Activated CD8-positive, alpha-beta memory T cell treated with anti-CD3 and anti-CD28 coated beads for 1 hour (primary cell): ENCODE measurements around the gene GRID1.
"Not testable (repeated sequence)": the region's sequence is repeated elsewhere in the genome, so short reads cannot be mapped to it uniquely, and the experiment has no call there.

ENCODE experiments used
- DNase-seq, 2 donors: peaks; one replicate each; pipeline ENCODE4 v3.0.0-alpha.2; 2020; ENCODE audit warnings: low read depth in 1 of 2; ENCODE audit errors: extremely low read depth in 1 of 2

Gene GRID1

DNA sequence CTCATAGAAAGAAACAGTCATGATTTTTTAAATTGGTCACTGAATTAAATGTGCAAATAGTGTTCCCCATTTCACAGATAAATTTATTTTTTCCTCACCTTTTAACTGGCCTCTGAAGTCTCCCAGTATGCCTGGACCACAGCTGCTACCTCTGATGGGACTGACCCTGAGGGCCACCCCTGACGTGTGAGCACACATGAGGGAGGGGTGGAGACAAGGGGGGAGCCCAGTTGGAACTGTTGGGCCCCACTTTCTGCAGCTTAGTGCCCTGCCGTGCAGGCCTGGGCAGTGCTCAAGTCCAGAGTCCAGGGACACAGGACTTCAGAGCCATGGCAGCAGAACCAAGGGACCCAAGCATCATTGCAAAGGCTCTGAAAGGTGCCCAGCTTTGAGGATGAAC, 243.9 kb downstream of the GRID1 start:
- DNase-seq: no peak

GRCh38 chr10:86121200-86121599, 245.4 kb downstream of the GRID1 start:
- DNase-seq: no peak

DNA sequence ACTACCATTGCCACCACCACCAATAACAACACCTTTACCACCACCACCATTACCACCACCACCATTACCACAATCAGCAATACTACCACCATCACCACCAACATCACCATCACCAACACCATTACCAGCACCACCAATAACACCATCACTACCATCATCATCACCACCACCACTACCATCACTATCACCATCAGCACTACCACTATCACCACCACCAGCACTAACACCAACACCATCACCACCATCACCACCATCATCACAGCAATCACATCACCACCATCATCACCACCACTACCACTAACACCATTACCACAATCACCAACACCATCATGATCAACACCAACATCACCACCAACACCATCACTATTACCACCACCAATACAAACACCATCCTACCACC, 249.5 kb downstream of the GRID1 start:
- no peak for DNase-seq

DNA sequence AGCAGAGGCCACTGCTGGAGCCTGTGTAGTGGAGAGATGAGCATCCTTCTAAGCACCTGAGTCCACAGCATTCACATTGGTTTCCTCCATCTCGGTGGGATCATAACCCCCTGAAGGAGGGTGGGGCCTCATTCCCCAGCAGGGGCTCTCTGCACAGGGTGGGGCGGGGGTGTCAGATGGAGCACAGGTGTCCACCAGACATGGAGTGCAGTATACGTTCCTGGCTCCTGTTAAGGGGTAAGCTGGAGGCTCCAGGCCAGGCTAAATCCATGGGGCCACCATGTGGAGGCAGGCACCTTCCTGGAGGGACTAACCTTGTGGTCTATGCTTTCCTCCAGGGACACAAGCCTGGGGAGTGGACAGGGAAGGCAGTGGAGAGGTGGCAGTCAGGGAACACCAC, 252.6 kb downstream of the GRID1 start:
- no peak for DNase-seq

GRCh38 chr10:86113501-86113900, 253.1 kb downstream of the GRID1 start:
- no peak for DNase-seq

GRCh38 chr10:86113044-86113443, 253.6 kb downstream of the GRID1 start:
- DNase-seq: no peak

DNA sequence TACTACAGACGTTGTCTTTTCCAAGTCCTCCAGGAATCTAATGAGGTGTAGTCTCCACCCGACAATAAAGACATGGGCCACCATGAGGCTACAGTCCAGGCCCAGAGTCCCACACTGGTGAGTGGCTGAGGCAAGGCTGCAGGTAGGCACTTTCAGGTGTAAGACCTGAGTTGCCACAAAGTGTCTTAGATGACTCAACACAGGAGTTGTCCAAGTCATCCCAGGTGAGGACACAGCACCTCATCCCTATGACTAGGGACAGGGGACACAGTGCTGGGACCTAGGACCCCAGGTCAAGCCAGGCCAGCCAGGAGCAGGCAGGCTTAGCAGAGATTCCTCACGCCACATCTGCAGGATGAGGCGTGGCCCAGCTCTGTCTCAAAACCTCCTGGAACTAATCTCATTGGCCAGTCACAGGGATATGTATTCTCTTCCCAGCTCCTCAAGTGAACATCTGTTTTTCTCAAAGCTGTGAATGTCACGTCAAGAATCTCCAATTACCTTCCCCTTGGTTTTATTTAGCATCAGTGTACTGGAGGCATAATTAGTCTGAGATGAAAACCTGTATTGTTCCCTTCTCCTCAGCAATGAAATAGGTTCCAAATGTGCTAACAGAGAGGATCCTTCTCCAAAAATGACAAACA, 254.6 kb downstream of the GRID1 start:
- no peak for DNase-seq

- no peak for DNase-seq
Measured at GRCh38 chr10:86110156-86110786, 256.3 kb downstream of the GRID1 start.

DNA sequence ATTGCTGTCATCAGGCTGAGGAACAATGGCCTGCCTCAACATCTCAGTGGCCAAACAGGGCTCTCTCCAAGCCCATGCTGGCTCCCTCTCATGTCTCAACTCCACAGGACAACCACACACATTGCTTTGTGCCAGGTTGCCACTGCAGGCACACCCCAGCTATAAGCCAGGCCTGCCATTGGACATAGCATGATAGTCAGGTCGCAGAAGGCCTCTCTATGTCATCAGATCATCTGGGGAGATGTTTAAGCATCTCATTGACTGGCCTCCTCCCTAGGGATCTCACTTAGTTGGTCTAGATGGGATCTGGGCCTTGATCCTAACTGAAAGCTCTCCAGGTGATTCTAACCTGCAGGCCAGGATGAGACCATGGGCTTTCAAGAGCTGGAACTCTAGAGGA, 257.2 kb downstream of the GRID1 start:
- DNase-seq: no peak

DNA sequence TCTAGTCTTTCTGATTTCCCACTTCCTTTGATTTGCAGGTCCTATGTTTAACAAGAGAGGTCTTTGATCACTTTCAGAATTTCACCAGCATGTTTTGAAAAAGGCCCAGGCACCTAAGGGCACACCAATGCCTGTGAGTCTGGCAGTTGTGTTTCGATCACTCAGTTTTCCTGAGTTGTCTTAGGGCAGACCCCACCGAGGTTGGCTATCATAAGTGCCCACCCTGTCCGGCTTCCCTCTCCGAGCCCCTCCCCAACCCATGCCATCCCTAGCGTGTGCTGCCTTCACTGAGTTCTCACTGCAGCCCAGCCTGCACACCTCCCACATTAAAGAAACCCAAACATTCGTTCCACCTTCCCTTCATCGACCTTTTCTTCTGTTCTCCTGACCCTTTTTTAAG, 257.9 kb downstream of the GRID1 start:
- no peak for DNase-seq

DNA sequence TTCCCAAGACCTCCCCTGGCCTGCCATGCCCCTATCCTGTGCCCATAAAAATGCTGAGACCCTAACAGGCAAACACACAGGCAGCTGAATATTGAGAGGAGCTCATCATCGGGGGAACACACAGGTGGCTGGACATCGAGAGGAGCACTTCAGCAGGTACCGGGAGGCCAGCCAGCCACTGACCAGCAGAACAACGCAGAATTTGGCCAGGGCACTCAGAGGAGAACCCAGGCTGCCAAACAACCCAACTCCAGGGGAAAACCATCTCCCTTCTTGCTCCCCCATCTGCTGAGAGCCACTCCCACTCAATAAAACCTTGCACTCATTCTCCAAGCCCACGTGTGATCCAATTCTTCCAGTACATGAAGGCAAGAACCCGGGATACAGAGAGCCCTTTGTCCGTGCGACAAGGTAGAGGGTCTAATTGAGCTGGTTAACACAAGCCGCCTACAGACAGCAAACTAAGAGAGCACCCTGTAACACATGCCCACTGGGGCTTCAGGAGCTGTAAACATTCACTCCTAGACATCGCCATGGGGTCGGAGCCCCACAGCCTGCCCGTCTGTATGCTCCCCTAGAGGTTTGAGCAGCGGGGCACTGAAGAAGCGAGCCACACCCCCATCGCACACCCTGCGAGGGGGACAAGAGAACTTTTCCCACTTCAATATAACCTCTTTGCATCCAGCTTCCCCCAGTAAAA, 258.8 kb downstream of the GRID1 start:
- not testable (repeated sequence) for DNase-seq

DNA sequence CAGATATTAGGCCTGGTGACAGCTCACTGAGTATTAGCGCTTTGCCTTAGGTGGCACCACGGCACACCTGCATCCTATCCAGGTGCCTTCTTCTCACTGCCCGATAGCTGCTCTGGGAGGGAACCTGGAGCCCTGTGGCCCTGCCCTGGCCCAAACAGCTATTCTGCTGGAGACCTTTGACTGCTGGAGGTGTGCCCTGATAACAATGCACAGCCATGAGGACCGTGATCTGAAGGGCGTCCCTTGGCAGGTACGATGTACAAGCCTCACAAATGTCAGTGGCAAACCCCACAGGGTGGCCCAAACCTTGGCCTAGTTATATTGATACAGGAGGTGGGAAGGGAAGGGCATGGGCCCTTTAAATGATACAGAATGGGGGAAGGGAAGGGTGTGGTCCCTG, 259.5 kb downstream of the GRID1 start:
- DNase-seq: no peak

DNA sequence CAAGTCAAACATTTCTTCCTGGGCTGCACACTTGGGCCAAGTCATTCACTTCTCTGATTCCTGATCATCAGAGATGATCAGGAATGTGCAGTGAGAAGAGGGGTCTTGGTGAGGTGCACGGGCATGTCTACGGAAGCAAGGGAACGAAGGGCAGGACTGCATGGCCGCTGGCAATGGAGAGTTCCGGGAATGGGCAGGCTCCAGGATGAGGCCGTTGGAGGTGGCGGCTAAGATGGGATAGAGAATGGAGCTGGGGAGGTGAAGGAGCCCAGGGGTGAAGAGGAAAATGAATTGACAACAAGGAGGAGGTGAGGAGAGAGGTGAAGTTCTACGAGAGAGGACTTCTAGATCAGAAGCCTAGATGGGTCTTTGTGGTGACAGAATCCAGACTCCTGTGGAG, 260.0 kb downstream of the GRID1 start:
- DNase-seq: no peak

DNA sequence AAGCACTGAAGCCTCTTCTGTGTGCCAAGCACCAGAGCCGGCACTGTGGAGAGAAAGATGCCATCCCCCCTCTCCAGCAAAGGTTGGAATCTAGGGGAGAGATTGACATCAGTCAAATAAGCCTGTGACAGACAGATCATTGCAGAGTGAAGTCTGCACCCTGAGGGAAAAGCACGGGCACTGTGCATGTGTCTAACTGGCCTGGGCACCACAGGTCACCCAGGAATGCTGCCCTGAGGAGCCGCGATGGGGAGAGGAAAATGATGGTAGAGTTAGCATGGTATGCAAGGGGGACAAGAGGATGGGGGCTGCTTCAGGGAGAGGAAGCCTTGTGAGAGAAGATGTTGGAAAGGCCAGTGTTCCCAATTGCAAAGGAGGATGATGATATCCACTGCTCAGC, 261.0 kb downstream of the GRID1 start:
- DNase-seq: no peak

DNA sequence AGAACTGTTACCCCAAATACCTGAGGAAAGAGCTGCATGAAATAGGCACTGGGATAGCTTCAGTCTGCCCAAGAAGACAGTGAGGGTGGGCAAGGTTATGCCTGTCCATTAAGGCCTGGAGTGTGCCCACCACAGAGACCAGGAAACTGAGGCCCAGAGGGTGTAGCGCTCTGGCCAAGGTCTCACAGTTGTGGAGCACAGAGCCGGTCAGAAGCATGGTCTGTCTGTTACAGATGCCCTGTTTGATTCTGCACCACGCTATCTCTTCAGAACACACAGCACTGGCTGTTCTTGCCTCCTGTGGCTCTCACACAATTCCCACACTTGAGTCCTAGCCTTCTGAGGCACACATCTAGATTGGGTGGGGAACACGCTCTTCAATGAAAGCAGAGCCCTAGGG, 261.4 kb downstream of the GRID1 start:
- DNase-seq: no peak

DNA sequence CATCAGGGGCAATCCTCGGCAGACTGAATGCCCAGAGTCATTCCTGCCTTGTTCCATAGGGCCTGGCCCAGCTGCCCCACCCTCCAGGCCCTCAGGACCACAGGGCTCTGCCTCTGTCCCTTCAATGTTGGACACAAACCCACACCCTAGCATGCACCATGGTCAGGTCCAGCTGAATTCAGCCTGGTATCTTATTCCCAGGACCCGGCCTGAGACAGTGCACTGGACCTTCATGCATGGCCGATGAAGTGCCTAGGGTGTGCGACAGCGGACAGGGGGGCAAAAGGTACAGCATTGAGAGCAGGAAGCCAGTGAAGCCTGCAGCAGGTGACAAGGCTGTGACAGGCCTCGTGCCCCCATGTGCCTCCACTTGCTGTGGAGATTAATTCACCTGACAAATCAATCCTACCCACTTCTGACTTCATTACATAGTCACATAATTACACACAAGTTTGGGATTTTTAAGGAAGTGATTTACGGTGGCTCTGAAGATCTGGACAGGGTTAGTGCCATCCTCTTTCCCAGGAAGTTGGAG, 261.9 kb downstream of the GRID1 start:
- DNase-seq: no peak

GRCh38 chr10:86104156-86104555, 262.4 kb downstream of the GRID1 start:
- DNase-seq: no peak

DNA sequence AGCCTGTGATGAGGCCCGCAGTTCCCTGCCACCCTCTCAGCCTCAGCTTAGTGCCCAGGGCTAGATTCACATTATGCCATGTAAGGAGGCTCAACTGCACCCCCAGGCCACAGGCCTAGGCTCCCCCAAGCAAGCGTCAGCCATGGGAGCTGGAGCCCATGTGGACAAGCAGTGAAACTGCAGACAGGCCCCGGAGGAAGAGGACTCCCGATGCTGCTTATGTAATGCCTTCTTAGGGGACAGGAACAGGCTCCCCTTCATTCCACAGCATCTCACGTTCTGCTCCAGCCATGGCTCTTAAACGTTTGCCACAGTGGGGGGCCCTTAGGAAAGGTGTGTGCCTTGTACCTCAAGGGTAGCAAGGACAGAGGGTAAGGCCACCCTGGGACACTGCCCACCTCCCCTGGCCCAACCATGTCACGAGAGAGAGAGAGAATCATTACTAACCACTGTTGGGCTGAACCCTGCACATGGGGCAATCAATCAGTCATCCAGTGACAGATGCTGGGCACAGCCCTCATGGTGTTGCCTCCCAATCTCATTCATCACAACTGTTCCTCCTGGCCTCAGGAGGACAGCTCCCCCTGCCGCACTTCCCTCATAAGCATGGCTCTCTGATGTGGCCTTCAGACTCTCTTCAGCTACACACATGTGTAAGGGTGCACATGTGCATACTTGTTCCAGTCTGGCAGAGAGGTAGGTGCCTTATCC, 263.0 kb downstream of the GRID1 start:
- DNase-seq: no peak

- no peak for DNase-seq
Measured at GRCh38 chr10:86102451-86102850, 264.1 kb downstream of the GRID1 start.

- DNase-seq: no peak
Measured at GRCh38 chr10:86102031-86102430, 264.6 kb downstream of the GRID1 start.

DNA sequence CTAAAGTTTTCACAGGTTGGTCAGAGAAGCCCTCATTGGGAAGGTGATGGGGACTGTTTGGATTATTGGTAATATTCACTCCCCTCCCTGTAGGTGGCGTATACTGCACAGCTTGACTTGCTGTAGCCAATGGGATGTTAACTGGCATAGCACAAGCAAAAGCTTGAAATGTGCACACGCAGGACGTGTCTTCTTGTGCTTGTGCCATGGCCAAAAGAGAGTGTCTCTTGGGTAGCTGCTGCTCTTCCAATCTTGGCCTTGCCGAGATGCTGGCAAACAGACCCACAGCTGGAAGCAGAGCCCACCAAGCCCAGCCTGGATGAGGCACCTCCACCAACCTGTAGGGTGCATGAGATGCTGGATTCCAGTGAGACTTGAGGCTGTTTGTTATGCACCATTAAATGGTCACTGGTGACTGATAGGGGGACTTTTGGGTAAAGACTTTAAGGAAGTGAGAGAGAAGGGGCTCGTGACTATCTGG, 266.0 kb downstream of the GRID1 start:
- no peak for DNase-seq
